GM12878 (cell line): ENCODE measurements around the gene IGF2BP2. TPM values are rescaled to one million over a fixed set of nuclear protein-coding genes. Genes with fewer than 3 reads are reported as not detected.

Experiments
- ATAC-seq: fragments of 200-7000 bp; cut with Tn5 transposase; 3 replicates; pipeline ENCODE4 v1.9.1; 2020; ENCODE audit warnings: mild to moderate bottlenecking, moderate library complexity
- BruUV-seq: library from RNA; stranded (reverse); fragments of 400-500 nt; replicated peaks from 2 replicates; lab custom pipeline; 2021; lab: Mats Ljungman, UMichigan
- CTCF ChIA-PET: fragments of 300-600 bp; sonication (Branson Sonifier 250); formaldehyde crosslinking; extraction: SDS; loops from one replicate; lab custom pipeline; 2021; ENCODE audit warnings: inconsistent platforms; lab: Yijun Ruan, JAX
- POLR2A ChIA-PET: fragments of 350-600 bp; formaldehyde crosslinking; extraction: SDS; loops from one replicate; lab custom pipeline; 2021; ENCODE audit warnings: inconsistent platforms; lab: Charles Lee
- RAD21 ChIA-PET: fragments of 300-600 bp; sonication (Branson Sonifier 250); formaldehyde crosslinking; loops from one replicate; lab custom pipeline; 2023; ENCODE audit warnings: antibody characterized with exemption; ENCODE audit not compliant: unreplicated experiment; lab: Charles Lee
- SMC1A ChIA-PET: fragments of 300-600 bp; sonication (Branson Sonifier 250); formaldehyde crosslinking; loops from one replicate; lab custom pipeline; 2023; ENCODE audit not compliant: unreplicated experiment, uncharacterized antibody; lab: Charles Lee
- DNase-seq: peaks from one replicate; pipeline ENCODE4 v3.0.0-alpha.2; 2011; ENCODE audit warnings: low read depth, low spot score
- FAIRE-seq: peaks from 3 replicates; lab custom pipeline; 2011; peaks lifted over from hg19 to GRCh38; lab: Jason Lieb, UNC
- H2AFZ ChIP-seq: 2 replicates; pipeline ENCODE4 v1.6.0; 2011; ENCODE audit warnings: low read depth, low read length, control low read depth; ENCODE audit not compliant: control insufficient read depth
- H3K27ac ChIP-seq: 2 replicates; pipeline ENCODE4 v1.5.1; 2011; ENCODE audit warnings: control low read depth; ENCODE audit not compliant: control insufficient read depth, insufficient read depth
- H3K27me3 ChIP-seq, 2 experiments: replicated peaks in 1 of 2; 2 replicates each; pipeline versions ENCODE4 v1.6.0 to v1.6.1; 2011; ENCODE audit warnings: low read length in 1 of 2; ENCODE audit not compliant: control insufficient read depth in 2 of 2, insufficient read depth in 2 of 2
- H3K36me3 ChIP-seq, 2 experiments: 2 replicates each; pipeline ENCODE4 v1.5.1; 2011; ENCODE audit warnings: low read length in 1 of 2; ENCODE audit not compliant: control insufficient read depth in 2 of 2, insufficient read depth in 2 of 2
- H3K4me1 ChIP-seq: 2 replicates; pipeline ENCODE4 v1.6.1; 2011; ENCODE audit warnings: mild to moderate bottlenecking, low read length, moderate library complexity, mixed read lengths; ENCODE audit not compliant: control insufficient read depth, insufficient read depth
- H3K4me2 ChIP-seq: 2 replicates; pipeline ENCODE4 v1.6.0; 2011; ENCODE audit warnings: control low read depth; ENCODE audit not compliant: control insufficient read depth, insufficient read depth
- H3K4me3 ChIP-seq: fragments of 200-600 bp; sonication (generic); 2 replicates; pipeline ENCODE4 v1.5.1; 2016
- H3K79me2 ChIP-seq: 2 replicates; pipeline ENCODE4 v1.6.0; 2011; ENCODE audit warnings: low read length; ENCODE audit not compliant: control insufficient read depth, insufficient read depth
- H3K9ac ChIP-seq: 2 replicates; pipeline ENCODE4 v1.8.0; 2011; ENCODE audit warnings: low read length, control low read depth, mixed read lengths; ENCODE audit not compliant: control insufficient read depth, insufficient read depth
- H3K9me3 ChIP-seq: replicated peaks from 3 replicates; pipeline ENCODE4 v1.5.1; 2011; ENCODE audit warnings: mild to moderate bottlenecking, low read length; ENCODE audit not compliant: control insufficient read depth, insufficient read depth
- H4K20me1 ChIP-seq: 2 replicates; pipeline ENCODE4 v1.6.0; 2011; ENCODE audit not compliant: control insufficient read depth, insufficient read depth
- MEF2B ChIP-seq: fragments of 450-650 bp; IDR thresholded peaks from 2 replicates; pipeline ENCODE4 v1.6.1; 2018; ENCODE audit warnings: mild to moderate bottlenecking, moderate library complexity; ENCODE audit not compliant: partially characterized antibody, poor library complexity, severe bottlenecking
- NBN ChIP-seq: fragments of 450-650 bp; IDR thresholded peaks from 2 replicates; pipeline ENCODE4 v1.6.1; 2016
- NFYA ChIP-seq: IDR thresholded peaks from 2 replicates; pipeline ENCODE4 v1.6.1; 2011; ENCODE audit warnings: low read depth, mild to moderate bottlenecking, low read length, improper control_type of control experiment, borderline replicate concordance
- NR2C2 ChIP-seq: IDR thresholded peaks from 2 replicates; pipeline ENCODE4 v1.6.1; 2011; ENCODE audit warnings: borderline replicate concordance, low read depth; ENCODE audit not compliant: control insufficient read depth, insufficient read length
- POLR2AphosphoS2 ChIP-seq: IDR thresholded peaks from 2 replicates; pipeline ENCODE4 v1.6.1; 2011; ENCODE audit warnings: low read depth, mild to moderate bottlenecking, low read length, improper control_type of control experiment, moderate library complexity
- STAT3 ChIP-seq: IDR thresholded peaks from 2 replicates; pipeline ENCODE4 v1.6.1; 2011; ENCODE audit warnings: low read depth, low read length, improper control_type of control experiment
- SUPT20H ChIP-seq: IDR thresholded peaks from 2 replicates; pipeline ENCODE4 v1.6.1; 2011; ENCODE audit warnings: low read depth, mild to moderate bottlenecking, low read length, moderate library complexity, borderline replicate concordance; ENCODE audit not compliant: control insufficient read depth
- TCF3 ChIP-seq: IDR thresholded peaks from 2 replicates; pipeline ENCODE4 v1.6.1; 2012; ENCODE audit warnings: low read depth, mild to moderate bottlenecking, low read length, borderline replicate concordance; ENCODE audit not compliant: insufficient read depth
- ZZZ3 ChIP-seq: IDR thresholded peaks from 2 replicates; pipeline ENCODE4 v1.6.1; 2011; ENCODE audit warnings: low read depth; ENCODE audit not compliant: control insufficient read depth, insufficient read length
- WGBS: methylation state at CpG from one replicate; pipeline ENCODE4 v1.1.6; 2016; ENCODE audit warnings: low lambda C conversion rate; ENCODE audit not compliant: insufficient replicate concordance, insufficient coverage; ENCODE audit errors: missing lambda C conversion rate; 5-methylcytosine and 5-hydroxymethylcytosine counted together
- in situ Hi-C: fragments of 300-500 bp; cut with MboI; formaldehyde crosslinking; loops from 9 replicates; pipeline ENCODE4 v1.14.3; 2018; ENCODE audit warnings: mixed read lengths
- intact Hi-C: fragments of 100-400 bp; cut with micrococcal nuclease; formaldehyde crosslinking; loops from one replicate; pipeline ENCODE4 v1.14.2; 2022; ENCODE audit not compliant: unreplicated experiment
- polyA plus RNA-seq, 11 experiments: library from polyadenylated mRNA; depleted of rRNA in 4 of 11; unstranded in 6 of 11; stranded (reverse) in 5 of 11; fragments of >200 nt; fragmentation: Nextera tagmentation in 4 of 11; fragmentation: Illumina TruSeq in 1 of 11; extraction: Ambion mirVana in 4 of 11; extraction: Trizol in 1 of 11; gene quantifications; 1 replicate in 1 of 11; 2 replicates in 10 of 11; pipeline versions ENCODE4 v1.2.1 to v1.2.3, GENCODE V29; 2011 to 2016; ENCODE audit warnings: inconsistent platforms in 2 of 11, missing spikeins in 2 of 11, low read depth in 1 of 11
- total RNA-seq, 4 experiments: library from RNA; depleted of rRNA in 3 of 4; stranded (reverse); fragments of >200 nt in 3 of 4; fragmentation: Illumina TruSeq in 1 of 4; extraction: Trizol in 1 of 4; gene quantifications; 2 replicates each; pipeline versions ENCODE4 v1.2.1 to v1.2.3, GENCODE V29; 2013 to 2021
- TF ChIP-seq, protein P1 (sequence below): IDR thresholded peaks from 2 replicates; pipeline ENCODE4 v1.6.1; 2012; ENCODE audit warnings: low read depth, low read length, improper control_type of control experiment
- TF ChIP-seq, protein P2 (sequence below): fragments of 150-350 bp; IDR thresholded peaks from 2 replicates; pipeline ENCODE4 v1.6.1; 2014; ENCODE audit warnings: mild to moderate bottlenecking, low read depth, low read length

The IGF2BP2 gene
- total and polyA plus RNA-seq, 10 of the 15 experiments (the other 5 are each of a cell fraction or from before 2014, with no cell fraction given), result 0.25 to 0.72 TPM; not detected in 8

DNA sequence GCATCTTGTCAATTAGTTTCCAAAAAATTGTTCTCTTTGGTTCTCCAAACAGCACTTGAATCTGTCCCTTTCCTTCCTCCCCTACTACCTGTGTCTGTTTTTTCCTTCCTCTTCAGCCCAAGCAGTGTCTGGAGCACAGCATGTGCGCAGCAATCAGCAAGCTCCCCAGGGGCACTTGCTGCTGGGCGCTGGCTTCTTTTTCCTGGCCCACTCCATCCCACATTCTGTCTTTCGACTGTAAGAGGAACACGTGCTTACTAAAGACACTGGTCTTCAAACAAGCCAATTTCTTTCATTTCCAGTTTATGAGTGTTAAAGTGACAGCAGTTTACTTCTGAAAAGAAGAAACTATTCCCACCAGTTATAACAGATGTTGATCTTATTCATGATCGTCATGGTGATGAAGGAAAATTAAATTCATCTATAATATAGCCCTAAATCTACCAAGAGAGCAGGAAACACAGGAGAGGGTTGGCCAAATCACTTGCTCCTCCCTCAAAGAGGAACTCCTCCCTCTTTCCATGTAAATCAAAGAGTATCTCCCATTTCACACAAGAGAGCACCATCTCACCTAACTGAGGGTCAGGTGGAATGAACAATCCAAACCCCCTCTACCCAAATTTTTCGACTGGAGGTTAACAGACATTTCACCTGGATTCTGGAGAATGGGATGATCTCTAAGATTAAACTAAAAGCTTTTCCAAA, 115.4 kb downstream of the IGF2BP2 start:
- ChIA-PET CTCF (interaction anchor here (0.6 to 1.2 kb wide), 2 partner anchors 24 to 32 kb away, joined by 3 read pairs; no protein-coding TSS in a partner anchor), SMC1A (no interaction called here), POLR2A (interaction anchor here (0.6 to 0.8 kb wide), 2 partner anchors 9 to 22 kb away, joined by 3 to 4 read pairs; no protein-coding TSS in a partner anchor), RAD21 (no interaction called here)
- H3K9ac ChIP-seq, result no peak overlapping the region
- no peaks in the 10 kb centered on the region for H3K79me2 ChIP-seq
- H3K4me2 ChIP-seq, result no peak overlapping the region
- in situ Hi-C loops (no loop called here), intact Hi-C loops (no loop called here)
- H2AFZ ChIP-seq, result no peak overlapping the region
- H3K9me3 ChIP-seq, result no peaks in the 10 kb centered on the region; the same call in 2 of the 3 replicates
- no peaks in the 10 kb centered on the region for H3K36me3 ChIP-seq
- FAIRE-seq (no peak), ATAC-seq (no peak), DNase-seq (no peak)
- no peak overlapping the region for H3K4me3 ChIP-seq
- 0% methylated on average over 6 of the region's 6 CpGs for WGBS
- H3K27ac ChIP-seq, result no peak overlapping the region
- H4K20me1 ChIP-seq, result no peaks in the 10 kb centered on the region
- no peak for TF ChIP-seq NBN
- TF ChIP-seq, protein P1, sequence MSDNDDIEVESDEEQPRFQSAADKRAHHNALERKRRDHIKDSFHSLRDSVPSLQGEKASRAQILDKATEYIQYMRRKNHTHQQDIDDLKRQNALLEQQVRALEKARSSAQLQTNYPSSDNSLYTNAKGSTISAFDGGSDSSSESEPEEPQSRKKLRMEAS, result no peak
- peaks cover 0 to 5% of the 10 kb centered on the region in 2 experiments; a peak in 1 of 4 replicates for H3K27me3 ChIP-seq
- no peaks in the 10 kb centered on the region for H3K4me1 ChIP-seq
- no TSS peak for BruUV-seq

DNA sequence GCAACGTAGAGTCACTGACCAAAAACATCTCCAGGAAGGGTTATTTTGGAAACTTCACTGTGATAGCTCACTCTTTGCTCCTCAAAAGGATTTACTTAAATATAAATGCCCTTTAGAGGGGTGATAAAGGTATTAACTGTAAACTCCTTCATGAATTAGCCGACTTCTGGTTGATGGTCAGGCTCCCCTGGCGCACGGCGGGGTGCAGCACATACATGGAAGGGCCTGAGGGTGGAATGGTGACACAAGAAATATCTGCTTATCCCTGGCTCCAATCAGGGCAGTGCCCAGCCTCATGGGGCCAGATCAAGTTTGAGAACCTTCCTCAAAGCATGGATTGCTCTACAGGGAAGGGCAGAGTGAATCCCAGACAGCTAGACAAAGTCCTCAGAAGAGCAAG, 116.5 kb downstream of the IGF2BP2 start:
- no TSS peak for BruUV-seq
- Histone ChIP-seq H3K4me2 (no peak overlapping the region), H3K4me3 (no peak overlapping the region), H3K4me1 (no peaks in the 10 kb centered on the region), H2AFZ (no peak overlapping the region), H3K9ac (no peak overlapping the region), H4K20me1 (no peaks in the 10 kb centered on the region), H3K79me2 (no peaks in the 10 kb centered on the region), H3K36me3 (no peaks in the 10 kb centered on the region), H3K9me3 (no peaks in the 10 kb centered on the region), H3K27me3 (peaks cover 0 to 5% of the 10 kb centered on the region in 2 experiments; a peak in 1 of 4 replicates), H3K27ac (no peak overlapping the region)
- ChIA-PET SMC1A (no interaction called here), CTCF (interaction anchor here (1.2 kb wide), 1 partner anchor 31 kb away, joined by 3 read pairs; no protein-coding TSS in a partner anchor), POLR2A (no interaction called here), RAD21 (no interaction called here)
- in situ Hi-C loops, result no loop called here
- WGBS, result 56% methylated on average over 5 of the region's 5 CpGs
- no peak for FAIRE-seq
- intact Hi-C loops, result no loop called here
- DNase-seq, result no peak
- TF ChIP-seq TCF3, result no peak
- TF ChIP-seq ZZZ3, result no peak
- TF ChIP-seq MEF2B, result no peak
- no peak for TF ChIP-seq NFYA
- TF ChIP-seq SUPT20H, result no peak
- TF ChIP-seq, protein P2, sequence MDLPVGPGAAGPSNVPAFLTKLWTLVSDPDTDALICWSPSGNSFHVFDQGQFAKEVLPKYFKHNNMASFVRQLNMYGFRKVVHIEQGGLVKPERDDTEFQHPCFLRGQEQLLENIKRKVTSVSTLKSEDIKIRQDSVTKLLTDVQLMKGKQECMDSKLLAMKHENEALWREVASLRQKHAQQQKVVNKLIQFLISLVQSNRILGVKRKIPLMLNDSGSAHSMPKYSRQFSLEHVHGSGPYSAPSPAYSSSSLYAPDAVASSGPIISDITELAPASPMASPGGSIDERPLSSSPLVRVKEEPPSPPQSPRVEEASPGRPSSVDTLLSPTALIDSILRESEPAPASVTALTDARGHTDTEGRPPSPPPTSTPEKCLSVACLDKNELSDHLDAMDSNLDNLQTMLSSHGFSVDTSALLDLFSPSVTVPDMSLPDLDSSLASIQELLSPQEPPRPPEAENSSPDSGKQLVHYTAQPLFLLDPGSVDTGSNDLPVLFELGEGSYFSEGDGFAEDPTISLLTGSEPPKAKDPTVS, result no peak
- no peak for TF ChIP-seq STAT3
- TF ChIP-seq NR2C2, result no peak
- no peak for TF ChIP-seq POLR2AphosphoS2
- no peak for ATAC-seq
